Measurements from ENCODE around the gene SOX15. TPM values are rescaled to one million over a fixed set of nuclear protein-coding genes. Genes with fewer than 3 reads are reported as not detected.

Gene SOX15
- total and polyA plus RNA-seq, 2 of the 13 experiments (the other 11 are each of a cell fraction or from before 2014, with no cell fraction given), result 0.07 to 0.18 TPM

DNA sequence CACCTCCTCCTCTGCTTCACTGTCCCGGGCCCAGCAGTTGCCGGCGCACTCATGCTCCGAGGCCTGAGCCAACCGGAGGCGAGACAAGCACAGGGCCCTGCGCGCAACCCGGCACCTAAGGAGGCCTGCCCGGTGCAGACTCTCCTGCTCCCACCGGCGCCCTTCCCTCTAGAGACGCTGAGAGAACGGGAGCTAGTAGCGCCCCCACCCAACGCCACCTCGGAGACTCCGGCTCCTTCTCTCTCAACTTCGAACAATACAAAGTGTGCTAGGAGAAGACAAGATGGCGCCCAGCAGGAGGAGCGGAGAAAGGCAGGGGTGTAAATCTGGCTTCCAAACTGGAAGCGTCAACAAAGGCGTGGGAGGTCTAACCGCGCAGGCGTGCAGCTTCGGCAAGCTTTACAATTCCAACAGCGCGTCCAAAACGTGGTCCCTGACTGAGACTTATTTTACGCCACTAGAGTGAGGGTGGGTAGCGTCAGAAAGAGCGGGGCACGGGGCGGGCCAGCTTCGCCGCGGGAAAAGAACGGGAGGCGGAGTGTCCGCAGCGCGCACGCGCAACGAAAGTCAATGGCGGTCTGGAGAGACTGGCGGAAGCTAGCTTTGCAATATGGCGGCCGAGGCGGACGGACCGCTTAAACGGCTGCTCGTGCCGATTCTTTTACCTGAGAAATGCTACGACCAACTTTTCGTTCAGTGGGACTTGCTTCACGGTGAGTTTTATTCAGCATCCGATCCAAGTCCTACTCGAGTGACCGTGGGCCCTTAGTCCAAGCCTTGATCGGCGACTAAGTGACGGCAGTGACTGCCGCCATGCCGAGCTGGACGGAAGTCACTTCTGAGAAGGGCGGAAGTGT is 6.4 kb downstream of the SOX15 start, which contains the start of gene MPDU1 (continued):
- TF ChIP-seq, protein P1, sequence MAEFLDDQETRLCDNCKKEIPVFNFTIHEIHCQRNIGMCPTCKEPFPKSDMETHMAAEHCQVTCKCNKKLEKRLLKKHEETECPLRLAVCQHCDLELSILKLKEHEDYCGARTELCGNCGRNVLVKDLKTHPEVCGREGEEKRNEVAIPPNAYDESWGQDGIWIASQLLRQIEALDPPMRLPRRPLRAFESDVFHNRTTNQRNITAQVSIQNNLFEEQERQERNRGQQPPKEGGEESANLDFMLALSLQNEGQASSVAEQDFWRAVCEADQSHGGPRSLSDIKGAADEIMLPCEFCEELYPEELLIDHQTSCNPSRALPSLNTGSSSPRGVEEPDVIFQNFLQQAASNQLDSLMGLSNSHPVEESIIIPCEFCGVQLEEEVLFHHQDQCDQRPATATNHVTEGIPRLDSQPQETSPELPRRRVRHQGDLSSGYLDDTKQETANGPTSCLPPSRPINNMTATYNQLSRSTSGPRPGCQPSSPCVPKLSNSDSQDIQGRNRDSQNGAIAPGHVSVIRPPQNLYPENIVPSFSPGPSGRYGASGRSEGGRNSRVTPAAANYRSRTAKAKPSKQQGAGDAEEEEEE (CRISPR knock-in tag; IDR thresholded peaks at IDR 0.05; ENCODE audit: borderline replicate concordance), result no peak
- TF ChIP-seq ZSCAN9 (CRISPR knock-in tag; IDR thresholded peaks at IDR 0.05; ENCODE audit: borderline replicate concordance) (no peak), MAFF (IDR thresholded peaks at IDR 0.05; ENCODE audit: low read depth, low read length) (no peak), ZNF782 (CRISPR knock-in tag; IDR thresholded peaks at IDR 0.05; ENCODE audit: borderline replicate concordance) (no peak; the same call in 1 of the 2 replicates), MBNL3 (CRISPR knock-in tag; conservative IDR thresholded peaks at IDR 0.05) (no peak), SMARCE1 (IDR thresholded peaks at IDR 0.05; ENCODE audit: borderline replicate concordance) (no peak), ZNF605 (CRISPR knock-in tag; IDR thresholded peaks at IDR 0.05) (no peak), ZFP37 (CRISPR knock-in tag; IDR thresholded peaks at IDR 0.05; ENCODE audit: borderline replicate concordance) (peak; percentile 77), NONO (IDR thresholded peaks at IDR 0.05) (no peak), NONO (CRISPR knock-in tag; conservative IDR thresholded peaks at IDR 0.05) (no peak; the same call in 1 of the 2 replicates), SALL2 (CRISPR knock-in tag; IDR thresholded peaks at IDR 0.05) (no peak; the same call in 1 of the 2 replicates), ZNF33B (CRISPR knock-in tag; IDR thresholded peaks at IDR 0.05) (peak; percentile 65; the same call in 1 of the 2 replicates), ZNF562 (CRISPR knock-in tag; IDR thresholded peaks at IDR 0.05; ENCODE audit: borderline replicate concordance) (no peak), SP1 (IDR thresholded peaks at IDR 0.05) (no peak), SP1 (CRISPR knock-in tag; IDR thresholded peaks at IDR 0.05) (peak; percentile 60; the same call in 1 of the 2 replicates), ZNF12 (CRISPR knock-in tag; IDR thresholded peaks at IDR 0.05) (0 out of 2 replicates have a peak, but pooled peaks have one; percentile 13)
- TF ChIP-seq, protein P2, sequence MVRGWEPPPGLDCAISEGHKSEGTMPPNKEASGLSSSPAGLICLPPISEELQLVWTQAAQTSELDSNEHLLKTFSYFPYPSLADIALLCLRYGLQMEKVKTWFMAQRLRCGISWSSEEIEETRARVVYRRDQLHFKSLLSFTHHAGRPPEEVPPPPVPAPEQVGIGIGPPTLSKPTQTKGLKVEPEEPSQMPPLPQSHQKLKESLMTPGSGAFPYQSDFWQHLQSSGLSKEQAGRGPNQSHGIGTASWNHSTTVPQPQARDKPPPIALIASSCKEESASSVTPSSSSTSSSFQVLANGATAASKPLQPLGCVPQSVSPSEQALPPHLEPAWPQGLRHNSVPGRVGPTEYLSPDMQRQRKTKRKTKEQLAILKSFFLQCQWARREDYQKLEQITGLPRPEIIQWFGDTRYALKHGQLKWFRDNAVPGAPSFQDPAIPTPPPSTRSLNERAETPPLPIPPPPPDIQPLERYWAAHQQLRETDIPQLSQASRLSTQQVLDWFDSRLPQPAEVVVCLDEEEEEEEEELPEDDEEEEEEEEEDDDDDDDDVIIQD (CRISPR knock-in tag; IDR thresholded peaks at IDR 0.05; ENCODE audit: low read depth), result no peak
- TF ChIP-seq, protein P3, sequence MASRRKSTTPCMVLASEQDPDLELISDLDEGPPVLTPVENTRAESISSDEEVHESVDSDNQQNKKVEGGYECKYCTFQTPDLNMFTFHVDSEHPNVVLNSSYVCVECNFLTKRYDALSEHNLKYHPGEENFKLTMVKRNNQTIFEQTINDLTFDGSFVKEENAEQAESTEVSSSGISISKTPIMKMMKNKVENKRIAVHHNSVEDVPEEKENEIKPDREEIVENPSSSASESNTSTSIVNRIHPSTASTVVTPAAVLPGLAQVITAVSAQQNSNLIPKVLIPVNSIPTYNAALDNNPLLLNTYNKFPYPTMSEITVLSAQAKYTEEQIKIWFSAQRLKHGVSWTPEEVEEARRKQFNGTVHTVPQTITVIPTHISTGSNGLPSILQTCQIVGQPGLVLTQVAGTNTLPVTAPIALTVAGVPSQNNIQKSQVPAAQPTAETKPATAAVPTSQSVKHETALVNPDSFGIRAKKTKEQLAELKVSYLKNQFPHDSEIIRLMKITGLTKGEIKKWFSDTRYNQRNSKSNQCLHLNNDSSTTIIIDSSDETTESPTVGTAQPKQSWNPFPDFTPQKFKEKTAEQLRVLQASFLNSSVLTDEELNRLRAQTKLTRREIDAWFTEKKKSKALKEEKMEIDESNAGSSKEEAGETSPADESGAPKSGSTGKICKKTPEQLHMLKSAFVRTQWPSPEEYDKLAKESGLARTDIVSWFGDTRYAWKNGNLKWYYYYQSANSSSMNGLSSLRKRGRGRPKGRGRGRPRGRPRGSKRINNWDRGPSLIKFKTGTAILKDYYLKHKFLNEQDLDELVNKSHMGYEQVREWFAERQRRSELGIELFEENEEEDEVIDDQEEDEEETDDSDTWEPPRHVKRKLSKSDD (CRISPR knock-in tag; IDR thresholded peaks at IDR 0.05; ENCODE audit: low read depth), result peak; percentile 97
- TF ChIP-seq, protein P4, sequence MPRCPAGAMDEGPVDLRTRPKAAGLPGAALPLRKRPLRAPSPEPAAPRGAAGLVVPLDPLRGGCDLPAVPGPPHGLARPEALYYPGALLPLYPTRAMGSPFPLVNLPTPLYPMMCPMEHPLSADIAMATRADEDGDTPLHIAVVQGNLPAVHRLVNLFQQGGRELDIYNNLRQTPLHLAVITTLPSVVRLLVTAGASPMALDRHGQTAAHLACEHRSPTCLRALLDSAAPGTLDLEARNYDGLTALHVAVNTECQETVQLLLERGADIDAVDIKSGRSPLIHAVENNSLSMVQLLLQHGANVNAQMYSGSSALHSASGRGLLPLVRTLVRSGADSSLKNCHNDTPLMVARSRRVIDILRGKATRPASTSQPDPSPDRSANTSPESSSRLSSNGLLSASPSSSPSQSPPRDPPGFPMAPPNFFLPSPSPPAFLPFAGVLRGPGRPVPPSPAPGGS (CRISPR knock-in tag; IDR thresholded peaks at IDR 0.05), result peak; percentile 79; the same call in 1 of the 2 replicates
- TF ChIP-seq, protein P5, sequence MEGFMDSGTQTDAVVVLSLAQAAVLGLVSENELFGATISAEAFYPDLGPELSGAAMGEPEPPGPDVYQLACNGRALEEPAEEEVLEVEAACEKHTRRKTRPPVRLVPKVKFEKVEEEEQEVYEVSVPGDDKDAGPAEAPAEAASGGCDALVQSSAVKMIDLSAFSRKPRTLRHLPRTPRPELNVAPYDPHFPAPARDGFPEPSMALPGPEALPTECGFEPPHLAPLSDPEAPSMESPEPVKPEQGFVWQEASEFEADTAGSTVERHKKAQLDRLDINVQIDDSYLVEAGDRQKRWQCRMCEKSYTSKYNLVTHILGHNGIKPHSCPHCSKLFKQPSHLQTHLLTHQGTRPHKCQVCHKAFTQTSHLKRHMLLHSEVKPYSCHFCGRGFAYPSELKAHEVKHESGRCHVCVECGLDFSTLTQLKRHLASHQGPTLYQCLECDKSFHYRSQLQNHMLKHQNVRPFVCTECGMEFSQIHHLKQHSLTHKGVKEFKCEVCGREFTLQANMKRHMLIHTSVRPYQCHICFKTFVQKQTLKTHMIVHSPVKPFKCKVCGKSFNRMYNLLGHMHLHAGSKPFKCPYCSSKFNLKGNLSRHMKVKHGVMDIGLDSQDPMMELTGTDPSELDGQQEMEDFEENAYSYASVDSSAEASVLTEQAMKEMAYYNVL (CRISPR knock-in tag; IDR thresholded peaks at IDR 0.05; ENCODE audit: borderline replicate concordance), result no peak

Measured in HepG2 (cell line).